ENCODE data around the gene GPR75.

DNA sequence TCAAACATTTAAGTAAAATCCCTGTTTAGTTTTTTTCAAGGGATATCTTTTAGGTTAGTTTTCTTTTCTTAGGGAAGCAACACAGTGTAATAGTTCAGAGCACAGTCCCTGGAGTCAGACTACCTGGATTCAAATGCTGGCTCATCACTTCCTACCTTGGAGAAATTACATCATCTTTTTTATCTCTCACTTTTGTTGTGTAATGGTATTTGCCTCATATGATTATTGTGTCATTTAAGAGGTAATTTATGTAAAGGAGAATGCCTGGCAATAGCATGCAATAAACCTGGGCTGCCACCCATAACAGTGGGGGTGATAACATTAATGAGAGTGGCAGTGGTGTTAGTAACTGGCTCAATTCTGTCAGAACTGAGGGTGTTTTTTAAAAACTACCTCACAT is 46.6 kb downstream of the GPR75 start:
- TF ChIP-seq, protein P1, sequence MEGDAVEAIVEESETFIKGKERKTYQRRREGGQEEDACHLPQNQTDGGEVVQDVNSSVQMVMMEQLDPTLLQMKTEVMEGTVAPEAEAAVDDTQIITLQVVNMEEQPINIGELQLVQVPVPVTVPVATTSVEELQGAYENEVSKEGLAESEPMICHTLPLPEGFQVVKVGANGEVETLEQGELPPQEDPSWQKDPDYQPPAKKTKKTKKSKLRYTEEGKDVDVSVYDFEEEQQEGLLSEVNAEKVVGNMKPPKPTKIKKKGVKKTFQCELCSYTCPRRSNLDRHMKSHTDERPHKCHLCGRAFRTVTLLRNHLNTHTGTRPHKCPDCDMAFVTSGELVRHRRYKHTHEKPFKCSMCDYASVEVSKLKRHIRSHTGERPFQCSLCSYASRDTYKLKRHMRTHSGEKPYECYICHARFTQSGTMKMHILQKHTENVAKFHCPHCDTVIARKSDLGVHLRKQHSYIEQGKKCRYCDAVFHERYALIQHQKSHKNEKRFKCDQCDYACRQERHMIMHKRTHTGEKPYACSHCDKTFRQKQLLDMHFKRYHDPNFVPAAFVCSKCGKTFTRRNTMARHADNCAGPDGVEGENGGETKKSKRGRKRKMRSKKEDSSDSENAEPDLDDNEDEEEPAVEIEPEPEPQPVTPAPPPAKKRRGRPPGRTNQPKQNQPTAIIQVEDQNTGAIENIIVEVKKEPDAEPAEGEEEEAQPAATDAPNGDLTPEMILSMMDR (IDR thresholded peaks at IDR 0.05) = no peak
- no peak for TF ChIP-seq ZFX (IDR thresholded peaks at IDR 0.05; ENCODE audit: borderline replicate concordance)
